ENCODE measurements around the gene GPR32.
"Not testable (repeated sequence)": the region's sequence is repeated elsewhere in the genome, so short reads cannot be mapped to it uniquely, and the experiment has no call there.

The GPR32 gene

DNA sequence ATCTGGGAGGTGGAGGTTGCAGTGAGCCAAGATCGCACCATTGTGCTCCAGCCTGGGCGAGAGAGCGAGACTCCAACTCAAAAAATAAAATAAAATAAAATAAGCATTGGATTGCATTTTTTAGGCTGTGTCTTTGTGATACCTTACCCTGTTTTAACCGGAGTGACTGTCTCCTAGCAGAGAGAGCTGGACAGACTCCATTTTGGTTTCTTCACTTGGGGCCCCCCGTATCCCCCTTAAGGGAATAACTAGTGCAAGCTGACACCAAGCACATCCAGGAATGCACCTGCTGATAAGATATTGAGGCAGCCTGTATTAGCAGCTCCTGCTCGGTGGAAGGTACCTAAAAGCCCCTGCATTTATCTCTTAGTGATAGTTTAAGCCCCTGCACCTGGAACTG is 20.8 kb upstream of the GPR32 start:
- DNase-seq, result no peak

DNA sequence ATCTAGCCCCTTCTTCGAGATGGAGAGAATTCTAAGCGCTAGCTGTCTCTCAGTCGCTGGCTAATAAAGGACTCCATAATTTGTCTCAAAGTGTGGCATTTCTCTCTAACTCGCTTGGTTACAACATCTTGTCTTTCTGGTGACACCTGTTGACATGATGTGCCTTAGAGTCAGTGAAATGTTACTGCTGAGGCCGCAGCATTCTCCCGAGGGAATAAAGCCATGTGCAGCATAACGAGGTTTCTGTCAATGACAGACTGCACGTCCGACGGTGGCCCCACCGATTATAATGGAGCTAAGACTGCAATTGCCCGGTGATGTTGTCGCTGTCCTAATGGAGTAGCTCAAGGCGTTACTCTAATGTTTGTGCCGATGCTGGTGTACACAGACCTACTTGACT is 20.3 kb upstream of the GPR32 start:
- DNase-seq, result no peak

DNA sequence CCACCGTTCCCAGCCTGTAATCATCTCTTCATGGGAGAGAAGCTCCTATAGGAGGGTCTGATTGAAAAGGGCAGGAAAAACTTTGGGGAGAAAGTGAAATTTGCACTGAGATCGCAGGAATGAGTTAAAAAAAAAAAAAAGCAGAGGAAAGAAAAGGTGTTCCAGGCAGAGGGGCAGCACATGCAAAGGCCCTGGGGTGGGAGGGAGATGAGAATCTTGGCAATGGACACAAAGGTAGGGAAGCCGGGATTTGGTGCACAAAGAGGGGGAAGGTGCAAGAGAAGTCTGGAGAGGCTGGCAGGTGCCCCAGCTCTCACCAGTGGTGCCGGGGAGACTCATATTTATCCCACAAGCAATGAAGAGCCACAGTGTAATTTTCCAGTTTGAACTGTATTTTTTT is 16.4 kb upstream of the GPR32 start:
- no peak for DNase-seq

DNA sequence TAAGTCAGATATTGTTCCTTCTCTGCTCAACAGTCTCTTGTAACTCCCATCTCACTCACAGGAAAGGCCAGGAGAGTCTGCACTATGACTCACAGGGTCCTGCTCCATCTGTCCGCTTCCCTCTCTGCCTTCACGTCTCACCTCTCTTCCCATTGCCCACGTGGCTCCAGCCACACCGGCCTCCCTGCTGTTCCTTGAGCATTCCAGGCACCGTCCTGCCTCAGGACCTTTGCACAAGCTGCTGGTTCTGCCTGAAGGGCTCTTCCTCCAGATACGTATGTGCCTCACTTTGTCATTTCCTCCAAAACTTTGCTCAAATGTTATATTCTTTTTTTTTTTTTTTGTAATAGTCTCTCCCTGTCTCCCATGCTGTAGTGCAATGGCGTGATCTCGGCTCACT is 14.0 kb upstream of the GPR32 start:
- not testable (repeated sequence) for DNase-seq

DNA sequence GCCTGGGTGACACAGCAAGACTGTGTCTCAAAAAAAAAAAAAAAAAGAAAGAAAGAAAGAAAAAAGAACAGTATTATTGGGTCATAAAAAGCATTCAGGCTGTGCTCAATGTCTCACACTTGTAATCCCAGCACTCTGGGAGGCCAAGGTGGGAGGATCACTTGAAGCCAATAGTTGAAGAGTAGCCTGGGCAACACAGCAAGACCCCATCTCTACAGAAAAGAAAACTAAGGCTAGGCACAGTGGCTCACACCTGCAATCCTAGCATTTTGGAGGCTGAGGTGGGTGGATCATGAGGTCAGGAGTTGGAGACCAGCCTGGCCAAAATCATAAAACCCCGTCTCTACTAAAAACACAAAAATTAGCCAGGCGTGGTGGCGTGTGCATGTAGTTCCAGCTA is 12.6 kb upstream of the GPR32 start:
- DNase-seq, result not testable (repeated sequence)

DNA sequence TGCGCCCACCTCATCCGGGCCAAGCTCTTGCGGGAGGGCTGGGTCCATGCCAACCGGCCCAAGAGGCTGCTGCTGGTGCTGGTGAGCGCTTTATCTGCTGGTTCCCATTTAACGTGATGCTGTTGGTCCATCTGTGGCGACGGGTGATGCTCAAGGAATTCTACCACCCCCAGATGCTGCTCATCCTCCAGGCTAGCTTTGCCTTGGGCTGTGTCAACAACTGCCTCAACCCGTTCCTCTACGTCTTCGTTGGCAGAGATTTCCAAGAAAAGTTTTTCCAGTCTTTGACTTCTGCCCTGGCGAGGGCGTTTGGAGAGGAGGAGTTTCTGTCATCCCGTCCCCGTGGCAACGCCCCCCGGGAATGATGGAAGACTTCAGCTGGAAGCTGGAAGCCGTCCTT is 11.2 kb upstream of the GPR32 start:
- DNase-seq, result not testable (repeated sequence)

DNA sequence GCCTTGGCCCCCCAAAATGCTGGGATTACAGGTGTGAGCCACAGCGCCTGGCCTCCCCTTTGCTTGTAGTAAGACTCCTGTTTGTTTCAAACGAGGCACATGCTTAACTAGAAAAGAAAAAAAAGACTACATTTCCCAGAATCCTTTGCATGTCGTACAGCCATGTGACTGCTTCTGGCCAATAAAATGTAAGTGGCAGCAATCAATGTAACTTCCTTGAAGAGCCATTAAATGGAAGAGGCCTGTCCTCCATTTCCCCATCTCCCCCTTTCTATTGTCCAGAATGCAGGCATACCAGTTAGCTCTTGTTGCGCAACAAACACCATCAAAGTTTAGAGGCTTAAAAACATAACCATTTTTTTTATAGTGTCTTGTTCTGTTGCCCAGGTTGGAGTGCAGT is 10.4 kb upstream of the GPR32 start:
- DNase-seq, result peak; percentile 50

DNA sequence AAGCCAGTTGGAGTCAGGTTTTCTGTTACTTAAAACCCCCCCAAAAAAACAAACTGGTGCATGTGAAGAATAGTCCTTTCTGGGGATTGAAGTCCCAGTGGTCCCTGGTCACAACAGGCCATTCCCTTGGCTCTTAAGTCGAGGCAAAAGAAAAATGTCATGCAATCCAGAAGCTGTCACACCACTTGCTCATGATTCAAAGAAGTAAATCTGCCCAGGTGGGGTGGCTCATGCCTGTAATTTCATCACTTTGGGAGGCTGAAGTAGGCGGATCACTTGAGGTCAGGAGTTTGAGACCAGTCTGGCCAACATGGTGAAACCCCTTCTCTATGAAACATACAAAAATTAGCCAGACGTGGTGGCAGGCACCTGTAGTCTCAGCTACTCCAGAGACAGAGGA is 8.8 kb upstream of the GPR32 start:
- not testable (repeated sequence) for DNase-seq

DNA sequence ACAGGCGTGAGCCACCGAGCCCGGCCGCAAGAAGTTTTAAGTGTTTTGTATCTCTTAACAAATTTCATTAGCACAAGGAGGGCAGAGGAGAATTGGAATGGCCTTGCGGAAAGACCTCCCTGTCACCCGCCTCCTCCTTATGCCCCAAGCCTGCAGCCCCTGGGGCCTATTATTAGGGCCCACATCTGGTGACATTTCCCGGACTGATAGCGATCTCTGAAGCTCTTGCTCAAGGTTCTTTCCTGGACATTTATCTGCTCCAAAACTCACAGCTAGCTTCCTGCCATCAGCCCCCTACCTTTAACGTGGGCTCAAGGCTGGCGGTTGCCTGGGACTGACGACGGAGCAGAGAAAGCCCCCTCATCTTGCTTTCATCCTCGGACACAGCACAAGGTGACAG is 6.7 kb upstream of the GPR32 start:
- not testable (repeated sequence) for DNase-seq

DNA sequence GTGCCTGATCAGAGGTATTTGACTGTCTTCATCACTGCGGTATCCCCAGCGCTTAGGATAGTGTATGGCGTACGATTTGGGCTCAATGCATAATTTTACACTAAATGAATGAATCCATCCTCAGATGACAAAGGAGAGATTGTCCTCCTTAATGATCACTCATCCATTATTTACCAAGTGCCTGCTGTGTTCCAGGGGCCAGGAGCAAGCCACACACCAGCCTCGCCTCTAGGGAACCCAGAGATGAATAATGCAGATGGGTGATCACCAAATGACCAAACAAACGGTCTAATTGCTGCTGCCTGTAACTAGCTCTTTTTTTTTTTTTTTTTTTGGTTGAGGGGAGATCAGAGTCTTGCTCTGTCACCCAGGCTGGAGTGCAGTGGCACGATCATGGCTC is 5.9 kb upstream of the GPR32 start:
- DNase-seq, result no peak

DNA sequence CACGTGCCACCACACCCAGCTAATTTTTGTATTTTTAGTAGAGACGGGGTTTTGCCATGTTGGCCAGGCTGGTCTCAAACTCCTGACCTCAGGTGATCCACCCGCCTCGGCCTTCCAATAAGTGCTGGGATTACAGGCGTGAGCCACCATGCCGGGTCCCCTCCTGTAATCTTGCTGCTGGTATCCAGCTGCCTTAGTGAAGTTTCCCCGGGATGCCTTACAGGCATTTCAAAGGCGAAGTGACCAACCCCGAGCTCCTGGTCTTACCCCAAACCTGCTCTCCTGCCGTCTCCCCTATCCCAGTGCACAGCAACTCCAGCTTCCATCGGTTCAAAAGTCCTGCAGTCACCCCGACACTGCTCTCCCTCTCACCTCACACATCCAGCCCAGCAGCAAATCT is 3.5 kb upstream of the GPR32 start:
- not testable (repeated sequence) for DNase-seq

DNA sequence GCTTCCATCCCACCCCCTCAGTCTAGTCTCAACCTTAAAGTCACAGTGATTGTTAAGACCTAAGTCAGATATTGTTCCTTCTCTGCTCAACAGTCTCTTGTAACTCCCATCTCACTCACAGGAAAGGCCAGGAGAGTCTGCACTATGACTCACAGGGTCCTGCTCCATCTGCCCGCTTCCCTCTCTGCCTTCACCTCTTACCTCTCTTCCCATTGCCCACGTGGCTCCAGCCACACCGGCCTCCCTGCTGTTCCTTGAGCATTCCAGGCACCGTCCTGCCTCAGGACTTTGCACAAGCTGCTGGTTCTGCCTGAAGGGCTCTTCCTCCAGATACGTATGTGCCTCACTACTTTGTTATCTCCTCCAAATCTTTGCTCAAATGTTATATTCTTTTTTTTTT is 3.0 kb upstream of the GPR32 start:
- DNase-seq, result not testable (repeated sequence)

DNA sequence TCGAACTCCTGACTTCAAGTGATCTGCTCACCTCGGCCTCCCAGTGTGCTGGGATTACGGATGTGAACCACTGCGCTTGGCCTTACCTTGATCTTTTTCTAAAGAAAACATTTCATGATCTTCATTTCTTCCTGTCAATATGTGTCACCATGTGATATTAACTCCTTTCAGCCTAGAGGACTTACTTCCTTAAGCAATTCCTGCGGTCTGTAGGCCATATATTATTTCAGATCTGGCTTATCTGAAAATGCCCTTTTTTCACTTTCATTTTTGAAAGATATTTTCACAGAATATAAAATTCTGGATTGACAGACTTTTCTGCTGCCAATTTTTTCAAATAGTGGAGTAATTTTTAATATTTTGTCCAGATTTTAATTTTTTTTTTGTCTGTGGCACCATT is 2.0 kb upstream of the GPR32 start:
- DNase-seq, result no peak

DNA sequence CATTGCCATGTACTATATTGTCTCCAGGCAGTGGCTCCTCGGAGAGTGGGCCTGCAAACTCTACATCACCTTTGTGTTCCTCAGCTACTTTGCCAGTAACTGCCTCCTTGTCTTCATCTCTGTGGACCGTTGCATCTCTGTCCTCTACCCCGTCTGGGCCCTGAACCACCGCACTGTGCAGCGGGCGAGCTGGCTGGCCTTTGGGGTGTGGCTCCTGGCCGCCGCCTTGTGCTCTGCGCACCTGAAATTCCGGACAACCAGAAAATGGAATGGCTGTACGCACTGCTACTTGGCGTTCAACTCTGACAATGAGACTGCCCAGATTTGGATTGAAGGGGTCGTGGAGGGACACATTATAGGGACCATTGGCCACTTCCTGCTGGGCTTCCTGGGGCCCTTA is 624 bp downstream of the GPR32 start:
- DNase-seq, result no peak

DNA sequence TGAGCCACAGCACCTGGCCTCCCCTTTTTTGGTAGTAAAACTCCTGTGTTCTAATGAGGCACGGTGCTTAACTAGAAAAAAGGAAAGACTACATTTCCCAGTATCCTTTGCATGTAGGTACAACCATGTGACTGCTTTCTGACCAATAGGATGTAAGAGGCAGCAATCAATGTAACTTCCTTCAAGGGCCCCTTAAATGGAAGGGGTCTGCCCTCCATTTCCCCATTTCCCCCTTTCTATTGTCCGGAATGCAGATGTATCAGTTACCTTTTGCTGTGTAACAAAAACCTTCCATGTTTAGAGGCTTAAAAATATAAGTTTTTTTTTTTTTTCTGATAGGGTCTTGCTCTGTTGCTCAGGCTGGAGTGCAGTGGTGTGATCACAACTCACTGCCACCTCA is 2.2 kb downstream of the GPR32 start:
- peak; percentile 37 for DNase-seq

DNA sequence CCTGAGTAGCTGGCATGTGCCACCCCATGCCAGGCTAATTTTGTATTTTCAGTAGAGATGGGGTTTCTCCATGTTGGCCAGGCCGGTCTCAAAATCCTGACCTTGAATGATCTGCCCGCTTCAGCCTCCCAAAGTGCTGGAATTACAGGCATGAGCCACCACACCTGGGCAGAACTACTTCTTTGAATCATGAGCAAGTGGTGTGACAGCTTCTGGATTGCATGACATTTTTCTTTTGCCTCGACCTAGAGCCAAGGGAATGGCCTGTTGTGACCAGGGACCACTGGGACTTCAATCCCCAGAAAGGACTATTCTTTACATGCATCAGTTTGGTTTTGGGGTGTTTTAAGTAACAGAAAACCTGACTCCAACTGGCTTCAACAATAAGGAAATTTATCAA is 2.6 kb downstream of the GPR32 start:
- not testable (repeated sequence) for DNase-seq

DNA sequence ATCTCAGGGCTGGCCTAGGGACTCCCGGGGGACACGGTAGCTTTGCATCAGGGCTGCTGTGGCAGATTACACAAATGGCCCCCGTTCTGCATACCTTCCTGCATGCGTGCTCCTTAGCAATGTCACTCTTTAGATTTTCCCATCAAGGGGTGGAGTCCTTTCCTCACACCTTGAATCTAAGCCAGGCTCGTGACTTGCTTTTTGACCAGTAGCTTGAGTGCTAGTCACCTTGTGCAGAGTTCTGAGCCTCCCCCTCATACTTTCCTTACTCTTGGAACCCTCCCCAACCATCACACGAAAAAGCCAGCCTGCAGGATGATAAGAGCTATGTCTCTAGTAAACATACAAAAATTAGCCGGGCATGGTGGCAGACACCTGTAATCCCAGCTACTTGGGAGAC is 3.2 kb downstream of the GPR32 start:
- not testable (repeated sequence) for DNase-seq

DNA sequence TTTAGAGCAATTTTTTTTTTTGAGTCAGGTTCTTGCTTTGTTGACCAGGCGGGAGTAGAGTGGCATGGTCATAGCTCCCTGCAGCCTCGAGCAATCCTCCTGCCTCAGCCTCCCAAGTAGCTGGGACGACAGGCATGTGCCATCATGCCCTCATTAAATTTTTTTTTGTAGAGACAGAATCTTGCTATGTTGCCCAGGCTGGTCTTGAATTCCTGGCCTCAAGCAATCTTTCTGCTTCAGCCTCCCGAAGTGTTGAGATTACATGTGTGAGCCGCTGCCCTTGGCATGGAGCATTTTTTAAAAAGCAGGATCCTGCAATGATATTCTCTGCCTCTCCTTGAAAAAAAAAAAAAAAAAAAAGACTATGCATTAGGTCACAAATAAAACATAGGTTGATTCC is 5.9 kb downstream of the GPR32 start:
- no peak for DNase-seq

DNA sequence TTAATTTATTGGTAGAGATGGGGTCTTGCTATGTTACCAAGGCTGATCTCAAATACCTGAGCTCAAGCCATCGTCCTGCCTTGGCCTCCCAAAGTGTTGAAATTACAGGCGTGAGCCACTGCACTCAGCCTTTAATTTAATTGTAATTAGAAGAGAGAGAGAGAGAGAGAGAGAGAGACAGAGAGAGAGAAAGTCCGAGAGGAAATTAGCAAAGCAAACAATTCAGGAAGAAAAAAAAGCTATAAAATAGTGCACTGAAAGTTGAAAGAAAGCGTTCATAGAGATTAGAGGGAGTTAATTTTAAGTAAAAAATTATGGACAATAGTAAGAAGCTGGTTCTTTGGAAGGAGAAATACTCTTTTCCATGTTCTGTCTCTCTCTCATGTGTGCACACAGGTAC is 7.0 kb downstream of the GPR32 start:
- no peak for DNase-seq

DNA sequence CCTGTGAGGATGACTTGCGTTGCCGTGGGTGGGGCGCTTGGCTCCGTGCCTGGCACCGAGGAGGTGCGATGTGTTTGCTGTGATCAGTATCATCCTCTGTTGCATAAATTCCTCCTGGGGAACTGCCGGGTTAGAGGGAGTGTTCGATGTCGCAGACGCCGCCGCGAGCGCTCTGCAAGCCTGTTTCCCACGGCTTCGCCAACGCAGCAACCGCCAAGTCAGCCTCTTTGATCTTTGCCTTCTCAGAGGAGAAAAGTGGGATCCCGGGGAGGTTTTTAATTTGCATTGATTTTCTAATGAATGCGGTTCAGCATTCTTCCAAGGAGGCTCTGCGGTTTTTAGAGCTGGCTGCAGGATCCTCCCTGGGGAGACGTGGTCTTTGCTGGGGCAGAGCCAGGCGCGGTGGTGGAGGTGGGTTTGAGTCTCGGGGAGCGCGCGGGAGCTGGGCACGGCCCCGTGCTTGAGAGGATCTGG is 7.6 kb downstream of the GPR32 start:
- DNase-seq, result no peak

DNA sequence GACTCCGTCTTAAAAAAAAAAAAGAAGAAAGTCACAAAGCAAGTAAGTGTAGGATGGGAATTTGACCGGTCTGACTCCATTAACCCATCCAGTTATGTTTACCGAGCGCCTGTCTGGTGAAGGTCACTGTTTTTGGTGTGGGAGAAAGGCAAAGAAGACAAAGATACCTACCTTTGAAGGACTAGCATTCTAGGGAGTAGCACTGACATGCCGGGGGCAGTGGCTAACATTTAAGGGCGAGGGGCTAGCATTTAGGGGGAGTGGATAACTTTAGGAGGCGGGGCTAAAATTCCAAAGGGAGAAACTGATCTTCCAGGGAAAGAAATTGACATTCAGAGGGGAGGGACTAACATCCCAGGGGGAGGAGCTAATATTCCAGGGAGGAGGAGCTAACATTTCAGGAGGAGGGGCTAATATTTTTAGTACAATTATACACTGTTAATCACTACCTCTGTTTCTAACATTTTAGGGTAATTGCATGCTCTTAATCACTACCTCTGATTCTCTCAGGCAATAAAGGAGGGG is 8.7 kb downstream of the GPR32 start:
- no peak for DNase-seq

DNA sequence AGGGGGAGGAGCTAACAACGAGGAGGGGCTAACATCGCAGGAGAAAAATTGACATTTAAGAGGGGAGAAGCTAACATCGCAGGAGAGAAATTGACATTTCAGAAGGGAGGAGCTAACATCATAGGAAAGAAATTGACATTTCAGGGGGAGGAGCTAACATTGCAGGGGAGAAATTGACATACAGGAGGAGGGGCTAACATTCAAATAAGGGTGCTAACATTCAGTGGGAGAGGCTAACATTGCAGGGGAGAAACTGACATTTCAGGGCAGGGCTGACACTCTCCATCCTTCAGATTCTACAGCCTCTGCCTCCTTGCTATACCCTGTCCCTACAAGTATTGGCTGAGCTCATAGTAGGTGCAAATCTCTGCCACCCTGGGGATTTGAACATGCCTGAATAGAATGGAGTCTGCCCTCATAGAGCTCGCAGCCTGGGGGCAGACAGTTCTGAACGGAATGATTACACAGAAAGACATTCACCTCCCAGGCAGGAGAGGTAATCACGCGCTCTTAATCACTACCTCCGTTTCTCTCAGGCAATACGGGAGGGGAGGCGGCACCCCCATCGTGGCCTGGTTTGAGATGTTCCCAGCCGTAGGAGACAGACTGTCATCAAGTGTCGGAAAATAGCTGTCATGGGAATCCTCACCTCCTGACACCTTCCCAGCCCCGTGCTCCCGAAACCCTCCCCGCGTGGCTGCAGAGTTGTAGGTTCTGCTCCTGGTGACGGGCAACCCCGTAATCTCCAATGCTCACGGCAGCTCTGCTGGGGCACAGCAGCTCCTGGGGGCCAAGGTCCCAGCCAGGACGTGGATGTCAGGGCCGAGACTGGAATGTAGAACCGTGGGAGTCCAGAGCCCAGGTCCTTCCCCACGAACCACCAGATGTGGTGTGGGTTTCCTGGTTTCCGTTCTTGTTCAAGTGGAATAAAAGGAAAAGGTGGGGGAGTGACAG is 9.5 kb downstream of the GPR32 start:
- DNase-seq, result no peak

DNA sequence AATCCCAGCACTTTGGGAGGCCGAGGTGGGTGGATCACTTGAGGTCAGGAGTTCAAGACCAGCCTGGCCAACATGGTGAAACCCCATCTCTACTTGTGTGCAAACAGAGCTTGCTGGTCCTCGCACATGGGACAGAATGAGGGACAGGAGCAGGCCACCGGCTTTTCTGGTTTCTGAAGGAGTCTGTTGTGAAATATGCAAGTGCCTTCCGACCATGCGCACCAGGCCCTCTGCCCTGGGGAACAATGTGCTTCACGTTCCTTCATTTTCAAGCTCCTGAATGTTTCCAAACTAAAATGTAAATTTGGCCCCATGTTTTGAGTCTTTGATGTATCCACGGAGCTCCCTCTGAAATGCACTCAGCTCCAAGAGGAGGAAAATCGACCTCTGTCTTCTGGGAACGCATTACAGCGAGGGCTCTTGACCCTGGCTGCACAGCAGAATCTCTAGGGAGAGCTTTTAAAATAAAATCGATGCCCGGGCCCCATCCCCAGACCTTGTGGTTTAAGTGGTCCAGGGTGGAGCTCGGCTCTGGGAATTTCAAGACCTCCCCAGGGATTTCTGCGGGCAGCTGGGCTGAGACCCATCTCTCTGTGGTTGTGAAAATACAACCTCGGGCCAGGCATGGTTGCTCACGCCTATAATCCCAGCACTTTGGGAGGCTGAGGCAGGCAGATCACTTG is 10.6 kb downstream of the GPR32 start:
- no peak for DNase-seq

DNA sequence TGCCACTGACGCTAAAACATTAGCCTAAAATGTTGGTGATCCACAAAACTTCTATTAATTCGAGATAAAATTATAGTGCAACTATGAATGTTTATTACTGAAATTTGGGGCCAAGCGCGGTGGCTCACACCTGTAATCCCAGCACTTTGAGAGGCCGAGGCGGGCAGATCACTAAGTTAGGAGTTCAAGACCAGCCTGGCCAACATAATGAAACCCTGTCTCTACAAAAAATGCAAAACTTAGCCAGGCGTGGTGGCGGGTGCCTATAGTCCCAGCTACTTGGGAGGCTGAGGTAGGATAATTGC is 13.5 kb downstream of the GPR32 start:
- DNase-seq, result not testable (repeated sequence)
